ENCODE measurements around the gene BICDL1. TPM values are rescaled to one million over a fixed set of nuclear protein-coding genes. Genes with fewer than 3 reads are reported as not detected.
A peak's percentile ranks its signal among the peaks of the same experiment; 100 is the strongest.

Gene BICDL1
- total RNA-seq, 4 donors from 2014 or later, result 58.6 to 219 (median 61.6) TPM; not detected in 1

DNA sequence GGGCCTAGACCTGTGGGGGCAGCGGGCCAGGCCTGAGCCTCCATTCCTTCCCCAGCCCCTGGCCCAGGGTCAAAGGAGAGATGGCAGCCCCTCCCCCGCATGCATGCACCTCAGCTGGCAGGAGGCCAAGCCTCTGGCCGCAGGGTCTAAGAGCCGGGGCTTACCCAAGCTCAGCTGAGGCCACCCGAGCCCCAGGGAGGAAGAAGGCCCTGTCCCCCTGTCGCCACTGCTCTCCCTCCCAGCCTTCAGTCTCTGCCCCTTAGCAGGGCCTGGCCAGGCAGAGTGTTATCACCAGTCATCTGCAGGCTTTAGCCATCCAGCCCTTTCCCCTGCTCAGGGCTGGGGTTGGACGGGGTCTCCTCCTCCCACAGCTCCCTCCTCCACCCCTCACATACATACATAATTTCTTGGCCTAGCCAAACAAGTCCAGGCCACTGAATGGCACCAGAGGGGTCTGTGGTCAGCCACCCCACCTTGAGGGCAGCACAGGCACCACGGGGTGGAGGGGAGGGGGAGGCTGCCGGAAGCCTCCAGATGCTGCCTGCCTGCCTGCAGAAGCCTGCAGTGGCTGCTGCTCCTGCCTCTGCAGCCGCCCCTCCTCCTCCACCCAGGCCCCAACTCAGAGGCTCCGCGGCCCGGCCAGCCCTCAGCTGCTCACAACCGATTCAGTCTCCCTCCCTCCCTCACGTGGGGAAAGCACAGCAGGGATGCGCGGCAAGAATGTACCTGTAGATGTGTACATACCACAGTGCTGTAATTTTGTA lies 104.7 kb downstream of the BICDL1 start:
- peak; percentile 12 for ATAC-seq (ENCODE audit: low FRiP score)
- DNase-seq (ENCODE audit: low spot score), result no peak
- TF ChIP-seq CTCF (IDR thresholded peaks at IDR 0.05), result no peak

DNA sequence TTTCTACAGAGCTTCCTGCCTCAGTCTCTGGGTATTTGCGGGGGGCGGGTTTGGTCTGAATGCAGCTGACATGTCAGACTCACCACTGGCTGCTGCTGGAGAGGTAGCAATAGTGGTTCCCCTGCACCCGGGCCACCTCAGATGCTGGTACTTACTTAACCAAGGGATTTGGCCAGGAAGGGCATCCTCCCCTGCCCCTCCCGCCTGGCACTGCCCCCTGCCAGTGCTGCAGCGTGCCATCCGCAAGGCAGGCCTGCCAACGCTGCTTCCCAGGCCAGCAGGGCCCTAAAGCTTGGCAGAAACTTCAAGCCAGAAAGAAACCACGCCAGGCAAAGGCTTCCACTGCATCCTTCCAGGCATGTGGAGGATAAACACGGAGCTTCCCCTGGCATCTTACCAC lies 105.4 kb downstream of the BICDL1 start:
- no peak for TF ChIP-seq CTCF (IDR thresholded peaks at IDR 0.05)
- ATAC-seq (ENCODE audit: low FRiP score) (no peak), DNase-seq (ENCODE audit: low spot score) (no peak)

- no peak for TF ChIP-seq CTCF (IDR thresholded peaks at IDR 0.05)
- ATAC-seq (ENCODE audit: low FRiP score) (no peak), DNase-seq (ENCODE audit: low spot score) (no peak)
Measured at GRCh38 chr12:120095331-120095730, 106.3 kb downstream of the BICDL1 start.

DNA sequence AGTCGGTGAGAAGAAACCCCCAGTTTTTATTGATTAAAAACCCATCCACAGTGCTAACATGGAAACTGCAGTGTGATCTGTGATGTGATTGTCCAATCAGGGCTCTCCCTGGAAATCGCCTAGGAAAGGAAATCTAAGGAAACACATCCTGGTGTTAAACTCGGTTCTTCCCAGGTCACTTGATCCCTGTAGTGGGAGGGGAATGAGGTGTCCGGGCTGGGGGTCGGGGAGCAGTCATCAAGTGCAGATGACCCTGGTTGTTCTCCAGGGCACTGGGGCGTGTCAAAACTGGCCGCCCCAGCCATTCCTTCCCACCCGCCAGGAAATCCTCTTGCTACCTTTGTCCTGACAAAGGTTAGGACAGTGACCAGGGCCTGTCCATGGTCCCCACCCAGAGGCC lies 106.7 kb downstream of the BICDL1 start:
- no peak for TF ChIP-seq CTCF (IDR thresholded peaks at IDR 0.05)
- DNase-seq (ENCODE audit: low spot score) (no peak), ATAC-seq (ENCODE audit: low FRiP score) (no peak)

GRCh38 chr12:120096671-120097202 lies 107.7 kb downstream of the BICDL1 start:
- no peak for TF ChIP-seq CTCF (IDR thresholded peaks at IDR 0.05)
- no peak for DNase-seq (ENCODE audit: low spot score)
- ATAC-seq (ENCODE audit: low FRiP score), result no peak

GRCh38 chr12:120098756-120099470 lies 109.9 kb downstream of the BICDL1 start:
- no peak for DNase-seq (ENCODE audit: low spot score)
- no peak for ATAC-seq (ENCODE audit: low FRiP score)
- no peak for TF ChIP-seq CTCF (IDR thresholded peaks at IDR 0.05)
